Mesothelial cell of epicardium (in vitro differentiated cells): ENCODE data around the gene RAD51B. TPM values are rescaled to one million over a fixed set of nuclear protein-coding genes. Genes with fewer than 3 reads are reported as not detected.

Experiments
- DNase-seq, 2 experiments: peaks; one replicate each; pipeline ENCODE4 v3.0.0; 2021; ENCODE audit warnings: low spot score in 2 of 2; ENCODE audit not compliant: unreplicated experiment in 2 of 2
- H3K27ac Mint-ChIP-seq: 2 replicates; pipeline ENCODE4 v1.8.0; 2021; ENCODE audit warnings: mixed read lengths
- H3K27me3 Mint-ChIP-seq: 2 replicates; pipeline ENCODE4 v1.8.0; 2021; ENCODE audit warnings: low read depth, mixed read lengths
- H3K36me3 Mint-ChIP-seq: 2 replicates; pipeline ENCODE4 v1.8.0; 2021; ENCODE audit warnings: mixed read lengths
- H3K4me1 Mint-ChIP-seq: 2 replicates; pipeline ENCODE4 v1.8.0; 2021; ENCODE audit warnings: mixed read lengths
- H3K4me3 Mint-ChIP-seq: 2 replicates; pipeline ENCODE4 v1.8.0; 2021; ENCODE audit warnings: mild to moderate bottlenecking, moderate library complexity, mixed read lengths
- H3K9me3 Mint-ChIP-seq: 2 replicates; pipeline ENCODE4 v1.8.0; 2021; ENCODE audit warnings: mixed read lengths
- total RNA-seq: library from RNA; stranded (reverse); gene quantifications from 3 replicates; pipeline ENCODE4 v1.2.1, GENCODE V29; 2021
- TF ChIP-seq, protein P1 (sequence below): fragments of 200-600 bp; sonication (generic); IDR thresholded peaks from one replicate; pipeline ENCODE4 v1.5.0; 2021; ENCODE audit warnings: antibody characterized with exemption; ENCODE audit not compliant: unreplicated experiment

The RAD51B gene
- total RNA-seq, 1 donor from 2014 or later = 34.7 TPM

DNA sequence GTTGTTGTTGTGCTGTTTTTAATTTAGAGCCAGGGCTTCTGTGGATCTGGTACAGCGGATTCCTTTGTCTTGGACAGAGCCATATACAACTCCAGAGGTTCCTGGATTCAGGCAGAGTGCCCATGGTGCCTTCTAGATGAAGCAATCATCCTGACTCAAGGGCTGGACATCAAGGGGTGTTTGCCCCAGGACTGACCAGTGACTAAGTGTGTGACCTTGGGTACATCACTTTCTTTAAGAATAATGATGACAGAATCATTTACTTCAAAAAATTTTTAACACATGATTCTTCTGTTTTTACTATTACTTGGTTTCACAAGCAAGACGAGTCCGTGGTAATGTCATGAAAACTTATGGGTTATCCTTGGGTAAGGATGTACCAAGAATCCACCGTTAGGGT lies 576.0 kb downstream of the RAD51B start:
- DNase-seq = no peak
- Mint-ChIP-seq H3K27me3 (no peaks in the 10 kb centered on the region), H3K36me3 (peaks cover 2% of the 10 kb centered on the region), H3K4me1 (peaks cover 85% of the 10 kb centered on the region), H3K9me3 (peaks cover 3% of the 10 kb centered on the region), H3K27ac (peak overlapping the region; percentile 82), H3K4me3 (no peak overlapping the region)
- TF ChIP-seq, protein P1, sequence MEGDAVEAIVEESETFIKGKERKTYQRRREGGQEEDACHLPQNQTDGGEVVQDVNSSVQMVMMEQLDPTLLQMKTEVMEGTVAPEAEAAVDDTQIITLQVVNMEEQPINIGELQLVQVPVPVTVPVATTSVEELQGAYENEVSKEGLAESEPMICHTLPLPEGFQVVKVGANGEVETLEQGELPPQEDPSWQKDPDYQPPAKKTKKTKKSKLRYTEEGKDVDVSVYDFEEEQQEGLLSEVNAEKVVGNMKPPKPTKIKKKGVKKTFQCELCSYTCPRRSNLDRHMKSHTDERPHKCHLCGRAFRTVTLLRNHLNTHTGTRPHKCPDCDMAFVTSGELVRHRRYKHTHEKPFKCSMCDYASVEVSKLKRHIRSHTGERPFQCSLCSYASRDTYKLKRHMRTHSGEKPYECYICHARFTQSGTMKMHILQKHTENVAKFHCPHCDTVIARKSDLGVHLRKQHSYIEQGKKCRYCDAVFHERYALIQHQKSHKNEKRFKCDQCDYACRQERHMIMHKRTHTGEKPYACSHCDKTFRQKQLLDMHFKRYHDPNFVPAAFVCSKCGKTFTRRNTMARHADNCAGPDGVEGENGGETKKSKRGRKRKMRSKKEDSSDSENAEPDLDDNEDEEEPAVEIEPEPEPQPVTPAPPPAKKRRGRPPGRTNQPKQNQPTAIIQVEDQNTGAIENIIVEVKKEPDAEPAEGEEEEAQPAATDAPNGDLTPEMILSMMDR = no peak

DNA sequence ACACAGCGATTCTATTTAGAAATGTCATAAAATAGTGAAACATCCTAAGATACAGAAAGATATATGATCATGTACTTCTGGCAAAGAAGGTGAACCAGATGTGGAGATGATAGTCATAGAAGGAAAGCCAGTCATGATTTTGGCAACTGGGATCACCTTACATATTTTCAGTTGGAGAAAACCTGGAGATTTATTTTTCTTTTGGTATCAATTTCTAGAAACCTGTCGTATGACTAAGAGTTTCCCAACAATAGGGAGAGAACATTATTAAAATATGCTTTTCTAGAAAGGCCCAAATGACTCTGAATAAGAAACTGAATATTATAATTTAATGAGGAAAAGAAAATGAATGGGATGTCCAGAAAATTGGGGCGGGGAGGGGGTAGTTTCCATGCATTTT lies 576.9 kb downstream of the RAD51B start:
- Mint-ChIP-seq H3K4me1 (peaks cover 90% of the 10 kb centered on the region), H3K9me3 (no peaks in the 10 kb centered on the region), H3K27me3 (no peaks in the 10 kb centered on the region), H3K36me3 (no peaks in the 10 kb centered on the region), H3K4me3 (no peak overlapping the region), H3K27ac (peak overlapping the region; percentile 87)
- DNase-seq = no peak
- TF ChIP-seq, protein P1 = no peak

DNA sequence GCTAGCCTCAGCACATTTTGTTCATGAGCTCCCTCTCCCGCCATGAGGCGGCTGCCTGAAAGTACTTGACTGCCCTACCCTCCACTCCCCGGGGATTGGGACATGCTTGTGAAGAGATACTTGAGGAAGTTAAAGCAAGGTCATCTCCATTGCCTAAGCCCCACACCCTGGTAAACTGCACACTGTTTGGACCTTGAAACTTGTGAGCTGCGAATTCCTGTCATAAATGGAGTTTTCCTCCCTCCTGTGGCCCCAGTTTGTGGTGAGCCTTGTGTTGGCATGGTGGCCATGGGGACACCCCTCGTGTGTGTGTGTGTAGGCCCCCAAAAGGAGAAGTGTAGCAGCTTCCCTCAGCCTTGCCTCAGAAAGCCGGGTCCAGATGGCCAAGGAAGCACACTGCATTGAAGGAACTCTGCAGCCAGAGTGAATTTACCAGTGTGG lies 577.8 kb downstream of the RAD51B start:
- H3K36me3 Mint-ChIP-seq = no peaks in the 10 kb centered on the region
- TF ChIP-seq, protein P1 = no peak
- H3K27ac Mint-ChIP-seq = peak overlapping the region; percentile 87
- no peaks in the 10 kb centered on the region for H3K27me3 Mint-ChIP-seq
- H3K4me1 Mint-ChIP-seq = peaks cover 91% of the 10 kb centered on the region
- DNase-seq = no peak
- no peaks in the 10 kb centered on the region for H3K9me3 Mint-ChIP-seq
- no peak overlapping the region for H3K4me3 Mint-ChIP-seq

DNA sequence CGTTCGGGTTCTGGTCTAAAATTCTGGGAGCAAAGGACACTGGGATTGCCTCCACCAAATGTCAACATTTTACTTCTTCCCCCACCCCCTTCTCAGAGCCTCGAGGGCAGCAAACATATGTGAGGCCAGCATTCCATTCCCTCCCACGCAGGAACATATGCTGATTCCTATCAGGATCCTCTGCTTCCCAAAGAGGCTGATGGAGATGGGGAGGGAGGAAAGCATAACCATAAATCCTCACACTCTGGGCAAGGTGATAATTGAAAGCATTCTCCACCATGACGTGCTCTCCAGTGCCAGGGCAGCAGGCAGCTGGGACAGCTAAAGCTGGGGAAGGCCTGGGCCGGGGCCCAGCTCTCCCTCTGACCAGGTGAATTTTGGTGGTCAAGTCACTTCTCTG lies 578.2 kb downstream of the RAD51B start:
- peaks cover 91% of the 10 kb centered on the region for H3K4me1 Mint-ChIP-seq
- DNase-seq = no peak
- no peaks in the 10 kb centered on the region for H3K9me3 Mint-ChIP-seq
- H3K4me3 Mint-ChIP-seq = no peak overlapping the region
- H3K27ac Mint-ChIP-seq = peak overlapping the region; percentile 87
- H3K27me3 Mint-ChIP-seq = no peaks in the 10 kb centered on the region
- TF ChIP-seq, protein P1 = no peak
- no peaks in the 10 kb centered on the region for H3K36me3 Mint-ChIP-seq

DNA sequence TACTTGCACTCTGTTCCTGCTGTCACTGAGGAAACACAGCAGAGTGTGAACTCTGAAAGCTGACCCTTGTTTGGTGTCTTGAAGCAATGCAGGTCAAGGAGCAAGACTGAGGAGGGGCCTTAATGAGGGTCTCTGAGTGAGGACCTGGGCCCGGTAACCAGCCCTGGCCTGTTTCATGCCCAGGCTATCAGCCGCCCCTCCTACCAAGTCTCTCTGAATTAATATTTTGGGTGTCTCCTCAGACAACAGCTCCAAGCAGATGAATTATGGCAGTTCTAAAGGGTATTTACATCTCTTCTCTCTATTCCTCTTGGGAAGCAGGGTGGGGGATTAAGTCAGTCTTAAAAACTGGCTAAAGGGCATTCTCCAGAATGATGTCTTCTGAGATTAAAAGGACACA lies 578.8 kb downstream of the RAD51B start:
- Mint-ChIP-seq H3K27ac (peak overlapping the region; percentile 87), H3K4me1 (peaks cover 91% of the 10 kb centered on the region), H3K27me3 (no peaks in the 10 kb centered on the region), H3K4me3 (no peak overlapping the region), H3K36me3 (no peaks in the 10 kb centered on the region), H3K9me3 (no peaks in the 10 kb centered on the region)
- TF ChIP-seq, protein P1 = no peak
- DNase-seq = no peak

DNA sequence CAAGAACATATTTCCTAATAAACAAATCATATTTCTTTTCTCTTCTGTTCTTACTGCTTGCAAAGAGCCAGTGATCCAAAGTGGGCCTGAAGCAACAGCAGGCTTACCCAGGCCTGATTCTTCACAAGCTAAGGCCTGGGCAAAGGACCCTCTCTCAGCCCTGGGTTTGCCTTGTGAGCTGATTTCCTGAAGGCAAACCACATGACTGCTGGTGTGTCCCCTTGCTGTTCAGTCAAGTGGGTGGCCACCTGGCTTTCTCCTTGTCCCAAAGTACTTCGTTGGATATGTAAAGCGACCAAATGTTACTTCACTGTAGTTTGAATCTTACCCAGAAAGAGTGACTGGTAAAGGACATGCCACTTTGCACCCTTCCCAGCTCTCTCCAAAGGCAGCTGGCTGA lies 580.4 kb downstream of the RAD51B start:
- Mint-ChIP-seq H3K9me3 (no peaks in the 10 kb centered on the region), H3K4me3 (no peak overlapping the region), H3K27me3 (no peaks in the 10 kb centered on the region), H3K36me3 (no peaks in the 10 kb centered on the region), H3K27ac (peak overlapping the region; percentile 96), H3K4me1 (peaks cover 91% of the 10 kb centered on the region)
- DNase-seq = no peak
- TF ChIP-seq, protein P1 = no peak
